Stimulated activated naive CD4-positive, alpha-beta T cell treated with Interleukin-2 at 50 U/mL for 16 hours (primary cell): Measurements from ENCODE around the gene PPARG.
"Not testable (repeated sequence)": the region's sequence is repeated elsewhere in the genome, so short reads cannot be mapped to it uniquely, and the experiment has no call there.

ENCODE experiments used
- DNase-seq: peaks from one replicate; lab custom pipeline; 2025; lab: John Stamatoyannopoulos, UW

PPARG gene

DNA sequence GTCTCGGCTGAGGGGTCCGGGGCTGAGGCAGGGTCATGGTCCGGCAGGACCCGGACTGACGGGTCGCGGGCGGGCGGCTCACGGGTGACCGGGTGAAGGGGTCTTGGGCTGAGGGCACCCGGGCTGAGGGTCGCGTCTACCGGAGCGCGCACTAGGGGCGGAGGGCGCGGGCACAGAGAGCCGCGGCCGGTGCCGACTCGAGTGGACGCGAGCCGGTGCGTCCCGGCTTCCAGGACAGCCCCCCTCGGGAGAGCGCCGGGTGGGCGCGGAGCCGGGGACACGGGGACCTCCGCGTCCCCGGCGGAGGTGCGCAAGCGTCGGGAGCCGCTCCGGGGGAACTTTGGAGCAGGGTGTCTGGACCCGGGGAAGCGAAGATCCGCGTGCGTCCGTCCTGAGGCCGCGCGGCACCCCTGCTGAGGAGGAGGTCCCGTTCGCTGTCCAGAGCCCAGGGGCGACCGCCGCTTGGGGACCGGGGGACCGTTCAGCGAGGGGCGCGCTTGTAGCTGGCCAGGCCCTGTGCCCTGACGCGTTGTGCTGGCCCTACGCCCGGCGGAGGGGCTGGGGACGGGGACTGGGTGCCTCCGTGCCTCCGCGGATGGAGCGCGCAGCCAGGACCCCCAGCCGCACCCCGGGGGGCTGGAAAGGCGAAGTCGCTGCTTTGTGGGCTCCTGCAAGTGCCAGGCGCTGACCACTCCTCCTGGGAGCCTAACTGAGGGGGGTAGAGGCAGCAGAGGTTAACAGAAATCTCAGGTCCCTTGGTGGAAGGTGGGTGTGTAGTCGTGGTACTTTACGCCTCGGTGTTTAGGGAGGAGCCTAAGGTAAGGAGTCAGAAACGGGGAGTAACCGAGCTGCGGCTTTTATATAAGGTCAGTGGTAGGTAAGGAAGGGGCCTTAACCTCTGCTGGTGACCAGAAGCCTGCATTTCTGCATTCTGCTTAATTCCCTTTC, at the start of gene PPARG:
Gene PPARG, plus strand, starts transcription at position 889 of the 948 bp plus-strand sequence. CDS start 90,642 bp downstream, outside the sequence.
- no peak for DNase-seq

DNA sequence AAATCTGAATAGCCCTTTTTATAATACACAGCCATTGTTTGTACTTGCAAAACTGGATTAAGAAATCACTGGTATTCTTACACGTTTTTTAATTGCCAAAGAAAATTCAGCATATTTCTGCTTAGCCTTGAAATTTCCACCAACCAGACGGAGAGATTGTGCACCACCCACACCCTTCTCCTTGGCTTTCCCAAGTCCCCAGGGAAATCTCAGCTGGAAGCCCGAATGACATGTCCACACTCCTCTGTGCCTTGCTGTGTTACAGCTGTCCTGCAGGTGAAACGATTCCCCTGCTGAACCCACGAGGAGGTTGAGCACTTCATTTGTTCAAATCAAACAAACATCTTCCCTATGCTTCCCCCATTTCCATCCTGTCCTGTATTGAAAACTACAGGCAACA, 49.6 kb upstream of the PPARG start:
- DNase-seq = no peak

DNA sequence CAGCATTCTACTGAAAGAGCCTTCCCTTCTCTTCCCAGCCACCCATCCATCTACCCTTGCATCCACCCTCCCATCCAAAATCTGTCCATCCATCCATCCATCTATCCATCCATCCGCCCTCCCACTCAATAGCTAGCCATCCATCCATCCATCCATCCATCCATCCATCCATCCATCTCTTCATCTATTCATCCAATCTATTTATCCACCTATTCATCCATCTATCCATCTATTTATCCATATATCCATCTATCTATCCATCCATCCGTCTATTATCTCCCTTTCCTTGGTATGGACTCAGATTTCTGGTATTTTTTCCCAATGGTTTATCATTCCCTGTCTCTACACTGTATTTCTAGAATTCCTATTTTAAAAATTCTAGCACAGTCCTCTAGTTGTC, 46.1 kb upstream of the PPARG start:
- no peak for DNase-seq

DNA sequence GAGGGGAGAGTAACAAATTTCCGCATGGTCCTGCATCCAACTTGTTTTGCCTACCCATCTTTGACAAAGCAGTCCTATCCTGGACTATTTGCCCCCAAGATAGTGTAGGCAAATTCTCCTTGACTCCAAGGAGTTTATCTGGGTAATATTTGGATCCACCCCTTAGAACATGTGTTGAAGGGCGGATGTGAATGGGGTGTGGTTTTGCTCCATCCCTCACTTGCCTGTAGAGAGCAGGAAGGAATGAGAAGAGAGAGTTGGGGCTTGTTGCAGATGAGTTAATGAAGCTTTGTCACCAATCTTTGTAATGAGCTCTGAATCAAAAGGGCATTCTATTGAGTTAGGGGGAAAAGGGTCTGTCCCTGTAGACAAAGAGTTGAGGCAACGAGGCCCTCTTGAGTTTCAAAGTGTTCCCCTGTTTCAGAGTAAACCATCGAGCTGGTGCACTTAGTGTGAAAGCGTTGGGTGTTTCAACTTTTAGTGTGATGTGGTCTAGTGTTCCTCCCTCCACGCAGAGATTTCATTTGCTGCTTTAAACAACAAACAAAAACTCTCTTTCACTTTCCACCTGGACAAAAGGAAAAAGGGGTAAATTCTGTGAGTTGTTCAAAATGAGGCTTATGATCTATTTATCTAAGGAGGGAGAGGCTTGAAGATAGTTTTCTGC, 42.2 kb upstream of the PPARG start:
- no peak for DNase-seq

DNA sequence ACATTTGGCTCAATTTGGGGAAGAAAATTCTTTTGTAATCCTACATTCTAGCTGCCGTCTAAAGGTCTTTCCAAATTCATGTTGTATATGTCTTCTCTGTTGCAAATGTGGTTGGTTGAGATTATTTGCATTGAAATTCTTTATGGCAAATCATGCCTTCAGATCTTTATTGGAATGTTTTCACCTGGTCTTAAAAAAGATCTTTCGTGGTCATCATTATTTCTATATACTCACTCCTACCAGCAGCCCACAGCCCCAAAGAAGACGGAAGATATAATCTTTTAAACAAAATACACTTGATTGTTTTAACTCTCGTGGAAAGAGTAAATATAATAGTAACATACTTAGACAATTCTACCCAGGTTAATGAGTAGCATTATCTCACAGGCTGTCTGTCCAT, 41.5 kb upstream of the PPARG start:
- DNase-seq = no peak

DNA sequence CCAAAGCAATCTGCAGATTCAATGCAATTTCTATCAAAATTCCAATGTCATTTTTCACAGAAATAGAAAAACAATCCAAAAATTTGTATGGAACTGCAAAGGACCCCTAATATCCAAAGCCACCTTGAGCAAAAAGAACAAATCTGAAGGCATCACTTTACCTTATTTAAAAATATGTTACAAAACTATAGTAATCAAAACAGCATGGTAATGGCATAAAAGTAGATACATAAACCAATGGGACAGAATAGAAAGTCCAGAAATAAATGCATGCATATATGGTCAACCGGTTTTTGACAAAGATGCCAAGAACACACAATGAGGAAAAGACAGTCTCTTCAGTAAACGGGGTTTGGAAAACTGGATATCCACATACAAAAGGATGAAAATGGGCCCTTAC, 39.4 kb upstream of the PPARG start:
- no peak for DNase-seq

DNA sequence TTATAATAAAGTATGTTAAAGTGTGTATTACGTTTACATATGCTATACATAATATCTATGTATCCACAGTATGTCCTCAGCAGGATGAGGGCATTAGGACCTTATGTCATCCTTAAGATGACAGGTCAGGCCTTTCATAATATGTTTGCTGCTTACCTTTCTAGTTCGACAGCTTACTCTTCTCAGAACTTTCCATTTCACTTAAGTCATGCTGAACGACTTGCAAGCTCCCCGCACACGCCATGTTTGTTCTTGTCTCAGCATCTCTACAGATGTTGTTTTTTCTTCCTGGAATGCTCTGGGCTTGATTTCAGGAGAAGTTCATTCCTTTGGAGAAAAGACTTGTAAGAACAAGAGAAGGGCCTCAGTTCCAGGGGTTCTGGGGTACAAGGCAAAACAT, 36.0 kb upstream of the PPARG start:
- no peak for DNase-seq

DNA sequence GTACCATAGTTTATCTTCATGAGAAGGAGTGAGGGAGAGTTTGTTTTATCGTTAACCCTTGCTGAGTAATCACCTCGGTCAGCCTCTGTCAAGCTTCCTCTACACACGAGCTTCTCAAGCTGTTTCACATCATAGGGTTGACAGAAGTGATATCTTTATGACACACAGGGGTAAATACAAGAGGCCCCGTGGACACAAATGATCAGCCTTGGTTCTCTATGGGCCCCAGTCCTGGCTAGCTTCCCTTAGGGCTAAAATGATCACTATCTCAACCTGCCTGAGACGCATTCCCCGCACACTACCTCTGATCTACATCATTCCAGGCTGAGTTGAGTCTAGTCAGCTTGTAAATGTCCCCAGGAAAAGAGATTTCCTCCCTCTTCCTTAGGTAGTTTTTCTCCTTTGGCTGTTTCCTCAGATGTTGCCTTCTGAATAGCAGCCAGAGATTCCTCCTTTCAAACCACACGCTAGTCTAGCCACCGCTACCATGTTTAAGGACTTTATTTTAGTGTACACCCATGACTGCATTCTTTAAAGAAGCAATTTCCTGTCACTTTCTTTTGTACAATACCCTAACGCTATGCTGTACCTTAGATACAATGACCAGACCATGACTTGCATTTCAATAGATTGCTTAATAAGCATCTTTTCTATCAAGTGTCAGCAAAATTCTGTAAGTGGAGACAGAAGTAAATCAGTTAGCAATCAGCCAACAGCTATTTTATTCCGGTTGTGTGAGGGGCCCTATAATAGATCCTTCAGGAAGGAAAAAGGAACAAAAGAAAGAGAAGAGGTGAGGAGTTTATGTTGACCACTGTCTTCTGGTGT, 35.1 kb upstream of the PPARG start:
- no peak for DNase-seq

DNA sequence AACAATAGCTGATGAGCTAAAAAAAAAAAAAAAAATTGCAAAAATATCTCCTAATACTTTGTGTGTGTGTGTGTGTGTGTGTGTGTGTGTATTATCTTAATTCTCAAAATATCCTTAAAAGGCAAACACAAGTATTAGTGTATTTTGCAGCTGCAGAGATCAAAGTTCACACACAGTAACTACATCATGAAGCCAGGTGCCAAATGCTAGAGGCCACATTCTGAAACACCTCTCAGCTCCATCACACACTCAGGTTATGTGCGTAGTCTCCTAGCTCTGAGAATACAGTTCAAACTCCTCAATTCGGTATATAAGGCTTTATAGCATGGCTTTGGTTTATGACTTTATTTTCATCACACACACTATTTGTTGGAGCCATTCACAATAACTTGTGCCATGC, 33.5 kb upstream of the PPARG start:
- no peak for DNase-seq

DNA sequence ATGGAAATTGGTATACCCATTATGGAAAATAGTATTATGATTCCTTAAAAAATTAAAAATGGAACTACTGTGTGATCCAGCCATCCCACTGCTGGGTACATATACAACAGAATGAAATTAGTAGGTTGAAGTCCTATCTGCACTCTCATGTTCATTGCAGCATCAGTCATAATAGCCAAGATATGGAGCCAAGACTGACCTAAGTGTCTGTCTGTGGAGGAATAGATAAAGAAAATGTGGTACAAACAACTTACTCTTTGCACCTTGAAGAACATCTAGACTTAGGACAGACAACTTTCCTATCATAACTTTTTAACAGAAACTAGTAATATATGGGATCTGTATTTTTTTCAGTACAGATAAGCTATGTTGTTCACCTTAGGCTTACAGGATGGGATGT, 30.0 kb upstream of the PPARG start:
- DNase-seq = no peak

DNA sequence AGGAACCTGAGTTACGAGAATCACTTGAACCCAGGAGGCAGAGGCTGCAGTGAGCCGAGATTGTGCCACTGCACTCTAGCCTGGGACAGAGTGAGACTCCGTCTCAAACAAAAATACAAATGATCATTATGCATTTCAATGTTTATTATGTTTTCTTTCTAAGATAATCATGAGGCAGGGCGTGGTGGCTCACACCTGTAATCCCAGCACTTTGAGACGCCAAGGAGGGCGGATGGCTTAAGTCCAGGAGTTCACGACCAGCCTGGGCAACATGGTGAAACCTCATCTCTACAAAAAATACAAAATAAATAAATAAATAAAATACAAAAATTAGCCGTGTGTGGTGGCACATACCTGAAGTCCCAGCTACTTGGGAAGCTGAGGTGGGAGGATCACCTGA, 26.7 kb upstream of the PPARG start:
- not testable (repeated sequence) for DNase-seq

DNA sequence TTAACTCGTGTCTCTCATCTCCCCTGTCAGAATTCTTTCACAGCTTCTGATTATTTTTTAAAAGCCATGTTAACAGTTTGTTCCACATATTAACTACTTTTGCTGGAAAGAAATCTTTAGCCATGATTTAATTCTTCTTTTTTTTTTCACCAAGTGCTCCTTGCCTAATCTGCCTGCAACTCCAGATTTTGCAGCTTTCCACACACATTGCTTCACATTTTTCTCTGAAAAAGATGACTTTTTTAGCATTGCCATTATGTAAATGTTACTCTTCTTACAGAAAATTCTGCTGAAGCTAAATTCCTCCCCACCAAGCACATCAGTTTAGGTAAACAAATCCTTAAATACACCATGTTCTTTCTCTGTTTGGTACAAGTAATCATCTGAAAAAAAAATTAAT, 23.4 kb upstream of the PPARG start:
- no peak for DNase-seq

DNA sequence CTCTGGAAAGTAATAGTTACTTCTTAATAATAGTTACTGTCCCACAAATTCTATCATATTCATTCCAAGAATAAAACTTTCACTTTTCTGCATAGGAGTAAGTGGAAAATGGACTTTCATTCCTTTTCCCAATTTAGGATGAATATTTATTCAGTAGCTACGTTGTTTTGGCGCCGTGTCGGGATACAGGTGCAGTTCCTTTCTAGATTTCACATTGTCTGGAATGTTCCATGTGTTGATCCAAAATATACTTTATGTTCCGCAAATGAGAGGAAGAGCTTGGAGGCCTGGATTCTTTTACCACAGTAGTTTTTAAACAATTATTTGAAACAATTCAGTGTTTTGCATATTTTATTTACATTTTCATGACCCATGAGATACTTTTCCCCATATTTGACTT, 22.8 kb upstream of the PPARG start:
- DNase-seq = no peak

DNA sequence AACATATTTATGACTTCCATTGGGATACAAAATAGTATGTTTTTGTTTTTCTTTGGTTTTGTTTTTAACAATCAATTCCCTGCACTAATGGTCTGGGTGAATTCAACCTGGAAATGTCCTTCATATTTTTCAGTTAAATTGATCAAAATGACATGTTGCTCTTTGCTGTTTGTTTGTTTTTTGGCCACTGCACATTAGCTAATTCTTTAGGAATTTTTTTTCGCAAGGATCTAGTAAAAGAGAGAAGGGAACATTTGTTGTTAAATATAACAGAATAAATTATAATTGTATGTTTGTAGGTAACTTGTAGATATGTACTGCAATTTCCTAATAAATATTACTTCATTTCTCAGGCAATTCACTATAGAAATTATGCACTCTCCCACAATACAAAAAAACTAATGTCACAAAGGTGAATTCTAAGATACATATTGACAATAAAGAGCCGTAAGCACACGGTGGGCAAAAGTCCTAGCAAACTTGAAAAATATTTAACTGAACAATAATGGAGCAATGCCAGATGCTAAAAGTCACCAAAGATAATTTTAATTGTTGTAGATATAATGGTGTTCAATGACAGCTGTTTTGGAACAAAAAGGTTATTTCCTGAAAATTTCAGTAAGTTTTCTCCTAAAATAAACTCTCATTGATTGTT, 21.4 kb upstream of the PPARG start:
- no peak for DNase-seq

DNA sequence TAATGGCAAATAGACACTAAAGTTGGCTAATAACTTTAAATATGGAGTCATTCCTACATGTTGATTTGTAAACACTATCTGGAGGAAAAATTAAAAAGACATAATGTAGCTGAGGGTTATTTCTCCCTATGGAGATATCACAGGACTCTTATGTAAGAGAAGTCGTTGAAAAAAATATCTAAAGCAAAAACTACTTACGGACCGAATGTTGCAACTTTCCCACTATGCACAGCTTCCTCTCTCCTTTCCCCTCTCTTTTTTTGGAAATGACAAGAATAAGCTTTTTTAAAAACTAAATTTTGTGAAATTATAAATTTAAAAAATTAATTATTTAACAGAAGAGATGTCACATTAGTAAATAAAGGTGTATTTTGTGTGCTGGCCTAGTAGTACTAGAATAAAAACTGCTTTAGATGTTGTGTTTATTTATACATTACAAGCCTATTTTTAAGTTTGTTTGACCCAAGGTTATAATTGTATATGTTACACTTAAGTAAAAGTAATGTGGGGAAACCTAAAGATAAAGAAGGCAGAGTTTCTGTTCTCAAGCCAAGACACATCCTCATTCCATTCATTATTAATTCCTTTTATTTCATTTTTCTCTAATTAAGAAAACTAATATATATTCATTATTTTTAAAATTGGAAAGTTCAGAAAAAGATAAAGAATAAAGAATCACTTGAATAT, 20.7 kb upstream of the PPARG start:
- DNase-seq = no peak

DNA sequence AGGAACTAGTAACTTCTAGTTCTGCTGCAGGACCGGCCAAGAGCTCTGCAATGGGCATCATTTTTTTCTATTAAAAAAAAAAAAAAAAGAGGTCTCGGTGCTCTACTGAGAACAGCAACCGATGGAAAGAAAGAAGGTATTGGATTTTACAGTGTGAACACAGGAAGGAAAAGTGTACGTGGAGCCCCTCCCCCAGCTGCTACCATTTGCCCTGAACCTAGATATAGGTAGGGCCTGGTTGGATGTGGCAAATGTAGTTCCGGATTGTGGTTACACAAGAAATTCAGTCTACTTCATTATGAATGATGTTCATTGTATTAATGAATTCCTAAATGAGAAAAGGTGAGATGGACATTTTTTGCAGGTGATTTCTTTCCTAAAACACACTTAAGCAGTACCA, 17.9 kb upstream of the PPARG start:
- no peak for DNase-seq

DNA sequence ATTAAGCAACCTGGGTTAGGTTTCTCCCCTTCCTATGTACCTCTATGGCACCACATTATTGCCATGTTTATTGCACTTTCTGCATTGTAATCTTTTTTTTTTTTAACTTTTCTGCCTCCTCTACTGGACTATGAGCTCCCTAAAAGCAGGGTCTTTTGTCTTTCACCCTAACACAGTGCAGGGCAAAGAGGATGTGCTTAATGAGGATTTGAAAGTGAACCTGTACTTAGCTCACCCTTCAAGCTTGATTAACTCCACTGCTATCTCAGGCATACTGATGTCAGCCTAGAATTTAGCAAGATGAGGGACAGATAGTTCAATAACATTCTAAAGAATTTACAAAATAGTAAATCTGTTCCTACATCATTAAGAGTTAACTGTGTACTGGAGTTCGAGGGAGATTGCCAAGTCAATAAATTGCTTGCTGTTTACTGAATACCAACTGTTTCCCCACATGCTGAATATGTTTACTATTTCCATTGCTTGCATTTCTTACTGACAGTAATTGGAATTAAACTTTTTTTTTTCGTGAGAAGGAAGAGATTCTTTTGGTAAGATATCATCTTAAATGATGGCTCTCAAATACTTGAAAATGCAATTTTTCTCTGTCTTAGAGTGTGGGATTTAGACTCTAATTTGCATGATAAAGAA, 15.7 kb upstream of the PPARG start:
- DNase-seq = no peak

DNA sequence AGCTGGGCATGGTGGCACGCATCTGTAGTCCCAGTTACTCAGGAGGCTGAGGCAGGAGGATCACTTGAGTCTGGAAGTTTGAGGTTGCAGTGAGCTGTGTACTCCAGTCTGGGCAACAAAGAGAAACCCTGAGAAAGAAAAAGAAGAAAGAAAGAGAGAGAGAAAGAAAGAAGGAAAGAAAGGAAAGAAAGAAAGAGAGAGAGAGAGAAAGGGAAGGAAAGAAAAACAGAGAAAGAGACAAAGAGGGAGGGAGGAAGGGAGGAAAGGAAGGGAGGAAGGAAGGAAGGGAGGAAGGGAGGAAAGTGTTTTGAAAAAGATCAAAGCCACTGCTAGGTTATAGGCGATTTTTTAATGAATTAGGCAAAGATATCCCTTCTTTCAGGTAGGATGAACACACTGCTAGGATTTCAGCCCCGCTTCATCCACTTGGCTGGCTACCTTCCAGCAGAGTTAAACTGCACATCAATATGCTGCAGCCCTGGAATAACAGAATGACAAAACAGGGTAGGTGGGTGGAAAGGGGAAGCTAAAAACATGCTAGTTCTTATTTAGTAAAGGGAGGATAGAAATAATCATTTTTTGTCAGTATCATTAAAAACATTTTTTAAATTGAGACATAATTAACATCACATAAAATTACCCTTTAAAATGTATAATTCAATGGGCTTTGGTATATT, 12.8 kb upstream of the PPARG start:
- no peak for DNase-seq

DNA sequence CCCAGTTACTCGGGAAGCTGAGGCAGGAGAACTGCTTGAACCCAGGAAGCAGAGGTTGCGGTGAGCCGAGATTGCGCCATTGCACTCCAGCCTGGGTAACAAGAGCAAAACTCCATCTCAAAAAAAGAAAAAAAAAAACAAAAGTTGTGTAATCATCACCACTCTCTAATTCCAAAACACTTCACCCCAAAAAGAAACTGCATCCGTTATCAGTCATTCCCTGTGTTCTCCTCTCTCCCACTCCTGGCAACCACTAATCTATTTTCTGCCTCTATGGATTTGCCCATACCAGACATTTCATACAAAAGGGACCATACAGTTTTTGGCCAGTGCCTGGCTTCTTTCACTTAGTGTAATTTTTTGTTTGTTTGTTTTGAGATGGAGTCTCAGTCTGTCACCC, 12.0 kb upstream of the PPARG start:
- not testable (repeated sequence) for DNase-seq

DNA sequence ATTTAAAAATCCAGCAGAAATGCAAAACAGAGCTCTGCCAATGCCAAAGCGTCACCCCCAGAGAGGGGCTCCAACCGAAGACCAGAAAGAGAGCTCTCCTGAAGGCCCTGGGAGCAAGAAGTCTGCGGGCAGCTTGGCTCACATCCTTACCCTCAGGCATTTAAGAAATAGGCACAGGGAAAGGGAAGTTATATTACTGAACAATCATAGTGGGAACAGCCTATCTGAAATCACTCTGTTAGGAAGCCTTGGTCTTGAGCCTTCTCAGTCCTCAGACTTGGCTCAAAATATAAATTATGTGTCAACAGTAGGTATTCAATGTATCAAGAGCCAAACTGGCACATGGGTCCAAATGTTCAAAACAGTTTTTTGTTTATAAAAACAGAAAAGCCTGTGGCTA, 10.3 kb upstream of the PPARG start:
- DNase-seq = no peak
